HG03565 (cell line): ENCODE results near the gene PHF12.

Experiments used
- ATAC-seq: cut with Tn5 transposase; IDR thresholded peaks from one replicate; pipeline ENCODE4 v1.9.1; 2021; ENCODE audit warnings: mild to moderate bottlenecking, moderate library complexity; ENCODE audit not compliant: unreplicated experiment

The PHF12 gene

GRCh38 chr17:28975646-28976045, 24.3 kb upstream of the PHF12 start:
- no peak for ATAC-seq

DNA sequence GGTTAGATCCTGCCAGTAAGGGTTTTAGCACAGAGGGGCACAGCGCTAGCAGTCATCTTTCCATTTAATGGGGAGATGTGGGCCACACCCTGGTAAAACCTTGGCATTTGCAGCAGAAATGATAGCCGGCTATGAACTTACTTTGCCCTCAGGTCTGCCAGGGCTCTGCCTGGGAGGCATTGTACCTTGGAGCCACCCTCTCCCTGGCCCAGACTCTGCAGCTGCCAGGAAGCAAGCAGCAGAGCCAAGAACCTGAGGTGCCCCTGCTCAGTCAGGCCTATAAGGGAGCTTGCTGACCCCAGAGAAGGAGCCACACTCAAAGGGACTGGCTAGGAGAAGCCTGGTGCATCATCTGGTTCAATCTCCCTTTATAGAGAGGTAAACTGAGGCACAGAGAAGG, 23.7 kb upstream of the PHF12 start:
- ATAC-seq, result no peak

DNA sequence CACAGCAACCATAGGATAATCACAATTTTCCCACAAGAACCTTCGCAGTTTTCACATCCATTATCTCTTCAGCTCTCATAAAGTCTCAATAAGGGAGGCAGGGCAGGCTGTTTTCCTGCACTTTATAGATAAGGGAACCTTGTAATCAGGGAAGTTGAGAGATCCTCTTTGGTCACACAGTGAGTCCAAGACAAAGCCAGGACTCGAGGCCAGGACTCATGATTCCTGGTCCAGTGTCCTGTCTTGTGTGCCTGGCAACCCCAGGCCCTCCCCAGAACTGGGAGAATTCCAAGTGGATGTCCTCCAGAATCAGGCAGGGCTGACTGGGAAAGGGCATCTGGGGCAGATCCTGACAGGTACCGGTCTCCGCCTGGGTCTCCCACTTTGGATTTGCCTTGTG, 23.1 kb upstream of the PHF12 start:
- ATAC-seq, result no peak

DNA sequence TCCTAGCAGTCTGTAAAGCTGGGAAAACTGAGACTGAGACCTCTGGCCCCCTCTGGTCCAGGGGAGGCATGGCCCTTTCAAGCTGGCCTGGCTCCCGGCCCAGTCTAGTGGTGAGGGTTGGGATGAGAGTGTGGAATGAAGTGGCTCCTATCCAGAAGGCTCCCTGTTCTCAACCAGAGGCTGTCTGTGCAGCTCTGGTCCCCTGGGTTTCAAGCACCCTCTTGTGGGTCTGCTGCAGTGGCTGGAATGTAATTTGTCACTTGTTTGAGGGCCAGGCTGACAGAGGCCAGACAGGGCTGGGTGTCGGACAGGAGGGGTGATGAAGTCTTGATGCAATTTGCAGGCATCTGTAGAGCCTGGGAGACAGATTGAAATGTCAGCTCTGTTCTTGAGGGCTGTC, 22.1 kb upstream of the PHF12 start:
- no peak for ATAC-seq

GRCh38 chr17:28972437-28972836, 21.1 kb upstream of the PHF12 start:
- no peak for ATAC-seq

DNA sequence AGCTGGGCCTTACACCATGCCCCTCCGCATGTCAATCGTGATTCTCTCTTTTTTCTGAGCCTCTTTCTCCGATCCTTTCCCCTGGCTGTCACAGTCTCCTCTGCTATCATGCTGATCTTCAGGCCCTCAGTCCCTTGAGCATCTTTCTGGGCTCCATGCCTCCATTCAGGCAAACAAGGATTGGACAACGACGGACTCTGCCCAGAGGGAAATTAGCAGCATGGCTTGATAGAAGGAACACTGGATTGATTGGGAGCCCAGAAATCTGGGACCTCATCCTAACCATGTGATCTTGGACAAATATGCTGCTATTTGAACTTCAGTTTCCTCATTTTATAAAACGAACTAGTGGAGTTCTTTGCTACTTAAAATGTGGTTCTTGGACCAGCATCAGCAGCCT, 19.6 kb upstream of the PHF12 start:
- no peak for ATAC-seq

GRCh38 chr17:28969706-28970393, 18.5 kb upstream of the PHF12 start:
- ATAC-seq, result no peak

- ATAC-seq, result no peak
These were observed 17.6 kb upstream of the PHF12 start for GRCh38 chr17:28968914-28969295.

DNA sequence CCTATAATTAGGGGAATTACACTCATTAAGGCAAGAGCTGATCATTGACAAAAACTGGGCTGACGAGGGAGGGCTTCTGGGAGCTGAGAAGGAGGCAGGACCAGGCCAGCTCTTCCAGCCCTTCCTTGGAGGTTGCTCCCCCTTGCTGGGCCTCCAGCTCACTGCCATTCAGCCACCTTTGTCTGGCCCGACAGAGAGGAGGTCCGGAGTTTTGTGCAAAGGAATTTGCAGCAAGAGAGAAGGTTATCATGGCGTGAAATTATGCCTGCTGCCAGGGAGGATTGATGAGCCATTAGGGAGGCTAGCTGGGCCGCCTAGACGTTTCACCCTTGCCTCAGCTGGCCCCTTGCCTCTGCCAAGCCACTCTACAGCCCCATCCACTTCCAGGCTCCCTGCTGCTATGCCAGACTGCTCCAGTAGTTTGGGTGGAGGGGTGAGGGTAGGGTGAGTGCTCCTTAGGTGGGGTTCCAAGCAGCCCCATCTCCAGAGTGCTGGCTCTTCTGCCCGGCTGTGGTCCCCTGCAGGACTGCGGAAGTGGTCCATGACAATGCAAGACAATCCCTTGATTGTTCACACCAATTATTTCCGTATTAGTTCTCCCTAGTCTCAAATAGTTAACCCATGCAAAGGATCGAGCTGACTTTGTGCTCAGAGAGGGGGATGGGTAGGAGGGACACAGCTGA, 17.1 kb upstream of the PHF12 start:
- no peak for ATAC-seq

GRCh38 chr17:28967221-28968135, 16.2 kb upstream of the PHF12 start:
- no peak for ATAC-seq

DNA sequence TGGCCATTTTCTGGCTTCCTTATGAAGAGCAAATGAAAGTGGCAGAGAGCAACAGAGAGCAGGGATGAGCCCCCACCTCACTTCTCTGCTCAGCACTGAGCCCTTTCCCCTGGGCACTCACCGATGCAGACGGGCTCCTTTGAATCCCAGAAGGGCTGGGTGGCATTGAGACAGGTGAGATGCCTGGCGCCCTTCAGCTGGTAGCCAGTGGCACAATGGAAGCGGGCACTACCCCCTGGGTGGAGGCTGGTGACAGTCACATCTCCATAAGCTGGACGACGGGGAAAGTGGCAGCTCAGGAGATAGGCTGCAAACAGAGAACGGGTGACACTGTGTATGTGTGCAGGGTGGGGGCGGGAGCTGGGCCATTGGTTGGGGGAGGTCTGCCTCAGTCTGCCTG, 12.5 kb upstream of the PHF12 start:
- ATAC-seq, result no peak

- ATAC-seq, result no peak
These were observed 11.8 kb upstream of the PHF12 start for GRCh38 chr17:28963055-28963611.

DNA sequence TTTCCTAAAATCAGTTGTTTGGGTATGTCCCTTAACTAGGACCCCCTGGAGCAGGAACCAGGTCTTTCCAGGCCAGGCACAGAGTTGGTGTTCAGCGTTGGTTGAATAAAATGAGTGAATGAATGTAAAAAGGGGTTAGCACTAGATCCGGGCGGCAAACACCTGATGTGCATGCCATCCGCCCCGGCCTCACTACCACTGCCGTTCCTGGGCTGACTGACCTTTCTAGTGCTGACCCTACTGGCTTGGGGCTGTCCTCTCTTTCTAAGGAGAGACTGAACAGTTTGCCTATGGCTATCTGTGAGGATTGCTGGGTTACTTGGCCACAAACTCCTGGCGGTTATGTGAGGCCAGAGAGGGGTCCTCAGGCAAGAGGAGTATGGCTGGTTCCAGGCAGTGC, 10.1 kb upstream of the PHF12 start:
- ATAC-seq, result no peak

DNA sequence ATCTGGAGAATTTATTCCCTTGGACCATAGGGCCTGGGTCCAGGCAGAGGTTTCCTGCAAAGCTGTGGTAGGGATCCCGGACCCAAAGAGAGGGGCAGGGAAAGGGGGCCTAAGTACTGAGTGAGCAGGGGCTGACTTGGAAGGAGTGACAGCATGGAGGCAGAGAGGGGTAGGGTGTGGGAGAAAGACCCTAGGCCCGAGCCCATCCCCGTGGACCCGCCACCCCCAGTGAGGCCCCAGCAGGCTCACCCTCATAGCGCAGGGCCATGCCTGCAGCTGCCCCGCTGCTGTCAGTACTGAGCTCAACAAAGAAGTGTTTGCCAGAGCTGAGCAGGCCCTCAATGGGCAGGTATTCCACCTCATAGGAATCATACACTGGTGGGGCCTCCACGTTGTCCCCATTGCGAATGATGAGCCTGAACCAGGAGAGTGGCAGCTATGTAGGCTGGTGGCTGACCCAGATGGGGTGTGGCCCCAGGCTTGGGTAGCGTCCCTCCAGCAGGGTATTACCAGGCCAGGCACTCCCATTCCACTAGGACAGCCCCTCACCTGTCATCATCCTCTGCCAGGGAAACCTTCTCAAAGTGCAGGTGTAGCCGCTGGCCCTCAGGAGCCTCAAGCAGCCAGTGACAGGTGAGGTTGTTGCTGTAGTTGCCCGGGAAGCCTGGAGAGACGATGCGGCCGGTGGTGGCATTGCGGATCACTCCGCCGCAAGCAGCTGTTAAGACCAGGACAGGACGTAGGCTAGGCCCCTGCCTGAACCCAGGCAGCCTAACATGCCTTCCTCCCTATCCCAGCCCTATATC, 9.1 kb upstream of the PHF12 start:
- no peak for ATAC-seq

DNA sequence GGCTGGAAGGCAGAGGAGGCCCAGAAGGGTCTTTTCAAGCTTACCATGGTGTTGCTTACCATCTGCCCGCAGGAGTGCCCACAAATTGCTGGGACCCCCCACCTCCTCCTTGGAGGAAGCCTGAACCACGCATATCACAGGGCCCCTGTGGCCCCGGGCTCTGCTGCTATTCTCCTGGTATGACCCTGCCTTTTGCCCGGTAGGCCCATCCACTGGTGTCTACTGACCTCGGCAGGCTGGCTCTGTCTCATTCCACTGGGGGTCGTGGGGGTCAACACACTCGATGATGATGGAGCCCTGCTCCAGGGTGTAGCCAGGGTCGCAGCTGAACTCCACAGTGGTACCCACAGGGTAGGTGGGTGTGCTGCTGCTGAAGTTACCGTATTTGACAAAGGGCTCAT, 8.2 kb upstream of the PHF12 start:
- no peak for ATAC-seq

- no peak for ATAC-seq
These were observed 7.6 kb upstream of the PHF12 start for GRCh38 chr17:28958820-28959455.

DNA sequence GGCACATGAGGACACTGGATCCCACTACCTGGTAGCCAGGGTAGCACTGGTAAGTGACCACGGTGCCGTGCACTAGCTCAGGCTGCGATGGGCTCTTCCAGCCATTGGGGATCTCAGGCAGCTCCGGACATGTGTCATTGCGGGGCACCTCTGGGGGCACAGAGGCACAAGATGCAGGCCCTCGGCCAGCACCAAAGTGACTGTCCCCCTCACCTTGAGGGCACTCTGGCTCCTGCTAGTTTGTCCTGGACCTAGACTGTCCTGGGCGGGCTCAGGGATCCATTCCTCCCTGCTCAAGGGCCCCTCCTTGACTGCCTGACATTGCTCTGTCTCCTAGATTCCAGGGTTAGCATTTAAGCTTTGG, 6.7 kb upstream of the PHF12 start:
- ATAC-seq, result no peak

- no peak for ATAC-seq
These were observed 6.1 kb upstream of the PHF12 start for GRCh38 chr17:28957277-28957991.

DNA sequence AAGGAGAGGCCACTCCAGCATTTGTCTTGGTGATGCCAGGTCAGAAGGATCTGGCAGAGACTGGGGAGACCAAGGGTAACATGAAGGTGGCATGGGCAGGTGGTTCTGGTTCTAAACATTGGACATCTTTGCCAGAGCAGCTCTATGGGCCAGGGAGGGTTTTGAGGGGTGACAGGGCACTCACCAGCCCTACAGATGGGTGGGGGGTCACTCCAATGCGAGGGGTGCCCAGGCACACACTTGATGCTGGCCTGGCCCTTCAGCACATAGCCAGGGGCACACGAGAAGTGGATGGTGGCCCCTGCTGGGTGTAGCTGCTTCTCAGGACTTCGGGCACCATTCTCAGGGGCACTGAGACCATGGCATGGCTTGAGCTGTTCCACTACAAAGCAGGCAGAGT, 5.5 kb upstream of the PHF12 start:
- no peak for ATAC-seq

- no peak for ATAC-seq
These were observed 4.8 kb upstream of the PHF12 start for GRCh38 chr17:28956112-28956511.
